ENCODE data around the gene ADSS1.

Gene ADSS1

GRCh38 chr14:104693482-104694431 is 30.3 kb upstream of the ADSS1 start:
- no peak overlapping the region for H3K27ac ChIP-seq
- no peak for TF ChIP-seq ZFX (IDR thresholded peaks at IDR 0.05; ENCODE audit: borderline replicate concordance)
- TF ChIP-seq CTCF (IDR thresholded peaks at IDR 0.05) = no peak

DNA sequence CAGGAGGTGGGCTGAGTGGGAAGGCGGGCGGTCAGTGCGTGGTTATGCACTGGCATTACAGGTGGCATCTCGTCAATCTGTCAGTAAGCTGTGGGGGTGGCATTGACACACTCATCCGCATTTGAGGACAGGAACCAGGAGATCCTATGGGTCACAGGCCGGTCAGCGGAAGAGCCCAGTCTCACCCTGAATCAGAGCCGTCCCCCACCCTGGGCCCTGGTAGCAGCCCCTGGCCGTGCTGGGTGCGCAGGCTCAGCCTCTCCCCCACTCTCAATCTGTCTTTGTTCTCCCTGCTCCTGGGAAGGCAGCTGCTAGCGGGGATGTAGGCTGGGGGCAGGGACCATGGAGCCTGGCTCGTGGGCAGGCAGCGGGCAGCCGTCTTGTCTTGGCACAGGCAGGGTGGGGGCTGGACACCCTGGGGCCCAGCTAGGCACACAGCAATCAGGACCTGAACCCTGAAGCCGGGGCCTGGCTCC is 29.5 kb upstream of the ADSS1 start:
- no peak overlapping the region for H3K27ac ChIP-seq
- TF ChIP-seq ZFX (IDR thresholded peaks at IDR 0.05; ENCODE audit: borderline replicate concordance) = no peak

DNA sequence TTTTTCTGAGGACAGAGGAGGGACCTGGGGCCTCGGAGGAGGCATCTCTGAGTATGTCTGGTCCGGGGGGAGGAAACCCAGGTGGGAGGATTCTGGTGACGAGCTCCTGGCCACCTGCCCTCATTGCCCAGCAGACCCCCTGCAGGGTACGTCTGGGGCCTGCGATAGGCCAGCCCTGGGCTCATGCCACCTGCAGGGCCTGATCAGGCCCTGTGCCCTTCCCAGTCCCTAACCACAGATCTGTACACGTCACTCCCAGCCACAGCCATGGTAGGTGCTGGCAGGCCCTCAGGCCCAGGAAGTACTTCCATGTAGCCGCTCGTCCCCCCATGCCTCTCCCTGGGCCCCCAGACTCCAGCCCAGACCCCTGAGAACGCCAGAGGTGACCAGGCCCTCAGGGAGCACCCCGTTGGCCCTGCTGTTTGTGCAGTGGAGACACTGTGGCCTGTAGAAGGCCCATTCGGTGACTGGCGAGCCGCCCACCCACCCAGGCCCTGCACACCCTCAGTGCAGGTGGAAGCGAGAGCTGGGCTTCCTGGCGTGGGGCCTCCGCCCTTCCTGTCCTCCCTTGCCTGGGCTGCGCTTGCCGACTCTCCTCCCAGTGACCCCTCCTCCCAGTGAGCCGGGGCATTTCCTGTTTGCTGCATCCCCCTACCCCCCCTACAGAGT is 28.9 kb upstream of the ADSS1 start:
- no peak for TF ChIP-seq CTCF (IDR thresholded peaks at IDR 0.05)
- no peak for TF ChIP-seq ZFX (IDR thresholded peaks at IDR 0.05; ENCODE audit: borderline replicate concordance)

DNA sequence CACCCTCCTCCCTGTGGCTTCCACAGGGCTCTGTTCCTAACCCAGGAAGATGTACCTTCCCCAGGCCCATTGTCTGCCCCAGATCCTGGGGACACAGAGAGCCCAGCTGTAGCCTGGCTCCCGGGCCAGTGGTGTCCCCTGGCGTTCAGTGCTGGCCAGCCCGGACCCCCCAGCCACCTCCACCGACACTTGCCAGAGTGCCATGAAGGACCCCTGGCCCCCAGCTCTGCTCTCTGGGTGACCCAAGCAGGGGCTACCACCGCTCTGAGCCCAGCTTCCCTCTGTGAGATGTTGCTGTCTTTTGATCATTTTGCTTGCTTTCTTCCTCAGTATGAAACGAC is 28.4 kb upstream of the ADSS1 start:
- no peak for TF ChIP-seq ZFX (IDR thresholded peaks at IDR 0.05; ENCODE audit: borderline replicate concordance)
- TF ChIP-seq CTCF (IDR thresholded peaks at IDR 0.05) = no peak
- no peak overlapping the region for H3K27ac ChIP-seq

More for the DNA sequence above, 28.9 kb upstream of the ADSS1 start:
- no peak overlapping the region for H3K27ac ChIP-seq

DNA sequence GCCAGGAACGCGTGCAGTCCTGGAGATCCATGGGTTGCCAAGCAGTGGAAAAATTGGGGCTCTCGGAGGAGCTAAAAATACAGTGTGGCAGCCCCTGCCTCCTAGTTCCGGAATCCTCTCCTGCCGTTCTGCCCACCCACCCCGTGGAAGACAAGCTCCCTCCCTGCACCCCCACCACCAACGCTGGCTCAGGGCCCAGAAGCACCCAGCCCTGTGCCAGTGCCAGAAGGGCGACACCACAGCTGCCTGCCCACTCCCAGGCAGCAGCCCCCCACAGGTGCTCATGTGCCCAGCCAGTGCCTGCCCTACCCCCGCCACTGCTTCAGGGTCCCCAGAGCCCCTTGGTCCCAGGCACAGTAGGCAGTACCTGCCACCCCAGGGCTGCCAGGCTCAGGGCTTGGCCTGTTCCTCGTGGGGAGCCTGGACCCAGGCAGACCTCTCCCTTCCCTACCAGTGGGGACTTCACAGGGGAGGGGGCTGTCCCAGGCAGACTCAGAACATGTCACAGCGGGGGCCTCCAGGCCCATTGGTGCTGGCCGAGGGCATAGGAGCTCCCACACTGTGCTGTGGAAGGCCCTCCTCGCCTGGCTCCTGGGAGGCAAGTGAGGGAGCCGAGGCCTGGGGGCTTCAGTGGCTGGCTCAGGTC is 27.2 kb upstream of the ADSS1 start:
- TF ChIP-seq CTCF (IDR thresholded peaks at IDR 0.05) (no peak), ZFX (IDR thresholded peaks at IDR 0.05; ENCODE audit: borderline replicate concordance) (no peak)
- no peak overlapping the region for H3K27ac ChIP-seq

- TF ChIP-seq CTCF (IDR thresholded peaks at IDR 0.05) (no peak), ZFX (IDR thresholded peaks at IDR 0.05; ENCODE audit: borderline replicate concordance) (no peak)
- H3K27ac ChIP-seq = no peak overlapping the region
Measured at GRCh38 chr14:104697317-104697703, 26.7 kb upstream of the ADSS1 start.

- H3K27ac ChIP-seq = no peak overlapping the region
- TF ChIP-seq CTCF (IDR thresholded peaks at IDR 0.05) (no peak), ZFX (IDR thresholded peaks at IDR 0.05; ENCODE audit: borderline replicate concordance) (no peak)
Measured at GRCh38 chr14:104697892-104698583, 26.0 kb upstream of the ADSS1 start.
